Panc1 (cell line): ENCODE measurements around the gene NARF. TPM values are rescaled to one million over a fixed set of nuclear protein-coding genes. Genes with fewer than 3 reads are reported as not detected.

Source experiments
- ATAC-seq: fragments of 200-7000 bp; cut with Tn5 transposase; 2 replicates; pipeline ENCODE4 v1.9.1; 2020; ENCODE audit warnings: mild to moderate bottlenecking, moderate library complexity
- Bru-seq: library from RNA; stranded (reverse); fragments of 400-500 nt; gene quantifications from one replicate; lab custom pipeline; 2021; lab: Mats Ljungman, UMichigan
- BruChase-seq, 2 experiments: library from RNA; stranded (reverse); fragments of 400-500 nt; gene quantifications; one replicate each; lab custom pipeline; 2021; lab: Mats Ljungman, UMichigan
- BruUV-seq: library from RNA; stranded (reverse); fragments of 400-500 nt; replicated peaks from 2 replicates; lab custom pipeline; 2021; lab: Mats Ljungman, UMichigan
- CTCF ChIA-PET: fragments of 300-600 bp; sonication (Branson Sonifier 250); formaldehyde crosslinking; loops from one replicate; lab custom pipeline; 2022; ENCODE audit warnings: antibody characterized with exemption; lab: Charles Lee
- POLR2A ChIA-PET: fragments of 300-600 bp; sonication (Branson Sonifier 250); formaldehyde crosslinking; loops from one replicate; lab custom pipeline; 2022; ENCODE audit warnings: antibody characterized with exemption; lab: Charles Lee
- DNase-seq: peaks from one replicate; pipeline ENCODE4 v3.0.0-alpha.2; 2010; ENCODE audit warnings: low read depth, low spot score
- H3K27ac ChIP-seq: 2 replicates; pipeline ENCODE4 v1.5.1; 2011; ENCODE audit warnings: mild to moderate bottlenecking, low read length, inconsistent platforms
- H3K27me3 ChIP-seq: fragments of 200-500 bp; sonication (Bioruptor generic); 2 replicates; pipeline ENCODE4 v1.6.0; 2014; ENCODE audit warnings: low read length, inconsistent platforms; ENCODE audit not compliant: control insufficient read depth, insufficient read depth
- H3K36me3 ChIP-seq: fragments of 200-500 bp; sonication (Bioruptor generic); 2 replicates; pipeline ENCODE4 v1.5.1; 2014; ENCODE audit warnings: inconsistent platforms, mild to moderate bottlenecking, low read length, moderate library complexity; ENCODE audit not compliant: control insufficient read depth, insufficient read depth
- H3K4me1 ChIP-seq: 2 replicates; pipeline ENCODE4 v1.5.1; 2011; ENCODE audit warnings: inconsistent platforms, mild to moderate bottlenecking, low read length, moderate library complexity; ENCODE audit not compliant: control insufficient read depth, insufficient read depth
- H3K4me3 ChIP-seq, 2 experiments: 2 replicates each; pipeline ENCODE4 v1.5.1; 2011 to 2012; ENCODE audit warnings: low read depth in 2 of 2, low read length in 2 of 2, mild to moderate bottlenecking in 2 of 2, inconsistent platforms in 1 of 2, moderate library complexity in 1 of 2
- H3K9me3 ChIP-seq: fragments of 200-500 bp; sonication (Bioruptor generic); 2 replicates; pipeline ENCODE4 v1.5.1; 2014; ENCODE audit warnings: low read depth, mild to moderate bottlenecking, inconsistent platforms, low read length, moderate library complexity; ENCODE audit not compliant: control insufficient read depth, insufficient read depth
- POLR2AphosphoS5 ChIP-seq: IDR thresholded peaks from 2 replicates; pipeline ENCODE4 v1.6.1; 2012; ENCODE audit warnings: mild to moderate bottlenecking, low read depth, low read length, moderate library complexity
- SIN3A ChIP-seq: IDR thresholded peaks from 2 replicates; pipeline ENCODE4 v1.6.1; 2012; ENCODE audit warnings: low read depth, mild to moderate bottlenecking, low read length, moderate library complexity, borderline replicate concordance; ENCODE audit not compliant: insufficient read depth
- TCF7L2 ChIP-seq: IDR thresholded peaks from 2 replicates; pipeline ENCODE4 v1.6.1; 2011; ENCODE audit warnings: mild to moderate bottlenecking, low read depth, low read length, inconsistent platforms
- in situ Hi-C: cut with HindIII; loops from 2 replicates; pipeline ENCODE4 v1.10.0; 2016; ENCODE audit warnings: low sequenced_read_pairs, low pct_unique_long_range_greater_than_20kb
- intact Hi-C: fragments of 100-400 bp; cut with micrococcal nuclease; formaldehyde crosslinking; loops from one replicate; pipeline ENCODE4 v1.10.0; 2022; ENCODE audit not compliant: unreplicated experiment
- long read RNA-seq: library from polyadenylated mRNA; unstranded; transcript quantifications from one replicate; pipeline ENCODE4 v2.0.0, GENCODE V29; 2021; ENCODE audit not compliant: unreplicated experiment
- polyA plus RNA-seq: library from polyadenylated mRNA; unstranded; fragments of >200 nt; gene quantifications from one replicate; pipeline ENCODE4 v1.2.1, GENCODE V29; 2012; ENCODE audit warnings: missing spikeins; ENCODE audit not compliant: insufficient read length
- total RNA-seq: library from RNA; stranded (reverse); gene quantifications from one replicate; pipeline ENCODE4 v1.2.1, GENCODE V29; 2021; ENCODE audit not compliant: unreplicated experiment
- TF ChIP-seq, protein P1 (sequence below): fragments of 450-650 bp; IDR thresholded peaks from 2 replicates; pipeline ENCODE4 v1.5.1; 2017; ENCODE audit warnings: mild to moderate bottlenecking
- TF ChIP-seq, protein P2 (sequence below), 2 experiments: IDR thresholded peaks; 2 replicates each; pipeline ENCODE4 v1.6.1; 2011 to 2012; ENCODE audit warnings: low read depth in 2 of 2, control low read depth in 1 of 2, low read length in 1 of 2, mild to moderate bottlenecking in 1 of 2, moderate library complexity in 1 of 2; ENCODE audit not compliant: insufficient read depth in 1 of 2

The NARF gene
- 60.9 TPM for total RNA-seq
- polyA plus RNA-seq = 89.6 TPM
- percentile 69 among the genes with signal in this experiment for Bru-seq, nascent RNA
- BruChase-seq, experiment 1, labeled RNA remaining after a 2-hour chase = percentile 63 among the genes with signal in this experiment
- BruChase-seq, experiment 2, labeled RNA remaining after a 6-hour chase = percentile 69 among the genes with signal in this experiment
- long read RNA-seq, transcript NARF-201 (11 exons, 3,949 nt) = major isoform, 60 of 93 reads
- long read RNA-seq, transcript NARF-209 (10 exons, 2,598 nt) = minor isoform, 5 of 93 reads
- long read RNA-seq, partial matches to known transcripts = 13 of 93 reads
- long read RNA-seq, other reads (novel, unspliced or antisense) = 12 of 93 reads

DNA sequence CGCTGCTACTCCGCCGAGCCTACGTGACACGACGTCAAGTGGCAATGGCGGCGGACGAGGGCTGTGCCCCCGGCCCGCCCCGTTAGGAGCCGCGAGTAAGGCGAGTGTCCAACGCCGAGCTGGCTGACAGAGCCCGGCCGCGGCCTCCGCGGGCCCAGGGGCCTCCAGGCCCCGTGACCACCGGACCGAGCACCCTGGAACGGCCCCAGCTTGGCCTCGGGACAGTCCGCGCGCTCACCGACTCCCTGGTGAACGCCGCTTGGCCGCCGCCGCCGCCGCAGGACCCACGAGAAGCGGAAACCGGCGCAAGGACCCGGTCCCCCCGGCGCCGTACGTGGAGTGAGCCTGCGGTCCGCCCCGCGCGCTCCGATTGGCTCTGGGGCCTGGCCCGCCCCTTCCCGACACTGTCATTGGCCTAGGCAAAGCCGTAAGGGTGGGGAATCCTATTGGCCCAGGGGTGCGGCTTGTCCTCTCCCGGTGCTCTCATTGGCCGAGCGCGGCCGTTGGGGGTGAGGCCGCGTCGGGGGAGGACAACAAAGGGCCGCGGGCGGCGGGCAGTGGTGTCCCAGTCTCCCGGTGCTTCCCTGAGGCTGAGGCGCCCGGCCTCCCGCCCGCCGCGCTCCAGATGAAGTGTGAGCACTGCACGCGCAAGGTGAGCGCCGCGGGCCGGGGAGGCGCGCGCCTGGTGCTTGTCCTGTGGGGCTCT is at the start of gene NARF:
Gene NARF, plus strand, starts transcription at position 563 of the 706 bp plus-strand sequence. Its CDS starts 63 bp downstream, at position 626.
- H3K36me3 ChIP-seq = peaks cover 4% of the 10 kb centered on the region; the same call in 1 of the 2 replicates
- ATAC-seq = peak; percentile 100
- H3K4me3 ChIP-seq = peak within 1 kb of the TSS; percentile 83 to 85
- no peaks in the 10 kb centered on the region for H3K27me3 ChIP-seq
- BruUV-seq = no TSS peak
- in situ Hi-C loops = no loop called here
- ChIA-PET POLR2A (interaction anchor here (0.5 to 0.6 kb wide), 2 partner anchors 32 to 218 kb away, joined by 3 to 4 read pairs; no protein-coding TSS in a partner anchor), CTCF (no interaction called here)
- peak within 1 kb of the TSS; percentile 99 for H3K27ac ChIP-seq
- H3K4me1 ChIP-seq = peaks cover 15% of the 10 kb centered on the region
- intact Hi-C loops = no loop called here
- TF ChIP-seq, protein P1, sequence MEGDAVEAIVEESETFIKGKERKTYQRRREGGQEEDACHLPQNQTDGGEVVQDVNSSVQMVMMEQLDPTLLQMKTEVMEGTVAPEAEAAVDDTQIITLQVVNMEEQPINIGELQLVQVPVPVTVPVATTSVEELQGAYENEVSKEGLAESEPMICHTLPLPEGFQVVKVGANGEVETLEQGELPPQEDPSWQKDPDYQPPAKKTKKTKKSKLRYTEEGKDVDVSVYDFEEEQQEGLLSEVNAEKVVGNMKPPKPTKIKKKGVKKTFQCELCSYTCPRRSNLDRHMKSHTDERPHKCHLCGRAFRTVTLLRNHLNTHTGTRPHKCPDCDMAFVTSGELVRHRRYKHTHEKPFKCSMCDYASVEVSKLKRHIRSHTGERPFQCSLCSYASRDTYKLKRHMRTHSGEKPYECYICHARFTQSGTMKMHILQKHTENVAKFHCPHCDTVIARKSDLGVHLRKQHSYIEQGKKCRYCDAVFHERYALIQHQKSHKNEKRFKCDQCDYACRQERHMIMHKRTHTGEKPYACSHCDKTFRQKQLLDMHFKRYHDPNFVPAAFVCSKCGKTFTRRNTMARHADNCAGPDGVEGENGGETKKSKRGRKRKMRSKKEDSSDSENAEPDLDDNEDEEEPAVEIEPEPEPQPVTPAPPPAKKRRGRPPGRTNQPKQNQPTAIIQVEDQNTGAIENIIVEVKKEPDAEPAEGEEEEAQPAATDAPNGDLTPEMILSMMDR = no peak
- TF ChIP-seq, protein P2, sequence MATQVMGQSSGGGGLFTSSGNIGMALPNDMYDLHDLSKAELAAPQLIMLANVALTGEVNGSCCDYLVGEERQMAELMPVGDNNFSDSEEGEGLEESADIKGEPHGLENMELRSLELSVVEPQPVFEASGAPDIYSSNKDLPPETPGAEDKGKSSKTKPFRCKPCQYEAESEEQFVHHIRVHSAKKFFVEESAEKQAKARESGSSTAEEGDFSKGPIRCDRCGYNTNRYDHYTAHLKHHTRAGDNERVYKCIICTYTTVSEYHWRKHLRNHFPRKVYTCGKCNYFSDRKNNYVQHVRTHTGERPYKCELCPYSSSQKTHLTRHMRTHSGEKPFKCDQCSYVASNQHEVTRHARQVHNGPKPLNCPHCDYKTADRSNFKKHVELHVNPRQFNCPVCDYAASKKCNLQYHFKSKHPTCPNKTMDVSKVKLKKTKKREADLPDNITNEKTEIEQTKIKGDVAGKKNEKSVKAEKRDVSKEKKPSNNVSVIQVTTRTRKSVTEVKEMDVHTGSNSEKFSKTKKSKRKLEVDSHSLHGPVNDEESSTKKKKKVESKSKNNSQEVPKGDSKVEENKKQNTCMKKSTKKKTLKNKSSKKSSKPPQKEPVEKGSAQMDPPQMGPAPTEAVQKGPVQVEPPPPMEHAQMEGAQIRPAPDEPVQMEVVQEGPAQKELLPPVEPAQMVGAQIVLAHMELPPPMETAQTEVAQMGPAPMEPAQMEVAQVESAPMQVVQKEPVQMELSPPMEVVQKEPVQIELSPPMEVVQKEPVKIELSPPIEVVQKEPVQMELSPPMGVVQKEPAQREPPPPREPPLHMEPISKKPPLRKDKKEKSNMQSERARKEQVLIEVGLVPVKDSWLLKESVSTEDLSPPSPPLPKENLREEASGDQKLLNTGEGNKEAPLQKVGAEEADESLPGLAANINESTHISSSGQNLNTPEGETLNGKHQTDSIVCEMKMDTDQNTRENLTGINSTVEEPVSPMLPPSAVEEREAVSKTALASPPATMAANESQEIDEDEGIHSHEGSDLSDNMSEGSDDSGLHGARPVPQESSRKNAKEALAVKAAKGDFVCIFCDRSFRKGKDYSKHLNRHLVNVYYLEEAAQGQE (IDR thresholded peaks at IDR 0.05; ENCODE audit: insufficient read depth in 1 of 2, low read depth in 2 of 2, low read length in 1 of 2) = peak in 1 of 2 experiments; percentile 58; a peak in 2 of 4 replicates
- TF ChIP-seq POLR2AphosphoS5 (peak; percentile 97), TCF7L2 (peak; percentile 100), SIN3A (peak; percentile 90)
- no peaks in the 10 kb centered on the region for H3K9me3 ChIP-seq
- DNase-seq = peak; percentile 61

DNA sequence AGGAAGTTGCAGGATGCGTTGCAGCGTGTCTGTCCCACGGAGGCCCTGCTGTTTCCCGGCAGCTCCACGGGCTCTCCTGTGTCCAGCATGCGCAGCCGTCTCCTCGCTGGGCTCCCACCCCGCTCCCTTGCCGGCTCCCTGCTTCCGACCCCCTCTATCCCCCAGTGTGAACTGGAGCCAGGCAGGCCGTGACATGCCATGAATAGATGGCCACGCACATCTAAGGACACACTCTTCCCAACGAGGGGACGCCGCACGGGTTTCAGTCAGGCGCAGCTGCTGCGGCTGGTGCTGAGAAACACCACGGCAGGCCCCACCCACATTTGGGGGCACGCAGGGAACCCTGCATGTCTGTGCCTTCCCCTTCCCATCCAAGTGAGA is 49.6 kb upstream of the NARF start:
- in situ Hi-C loops = no loop called here
- Histone ChIP-seq H3K4me1 (peaks cover 4% of the 10 kb centered on the region; the same call in 1 of the 2 replicates), H3K27me3 (no peaks in the 10 kb centered on the region), H3K27ac (no peak overlapping the region), H3K36me3 (no peaks in the 10 kb centered on the region), H3K4me3 (no peak overlapping the region), H3K9me3 (no peaks in the 10 kb centered on the region)
- TF ChIP-seq, protein P2 (IDR thresholded peaks at IDR 0.05; ENCODE audit: insufficient read depth in 1 of 2, low read depth in 2 of 2, low read length in 1 of 2) = no peak
- TF ChIP-seq SIN3A (no peak), POLR2AphosphoS5 (no peak), TCF7L2 (no peak)
- TF ChIP-seq, protein P1 = no peak
- CTCF ChIA-PET = no interaction called here
- no TSS peak for BruUV-seq
- DNase-seq (no peak), ATAC-seq (no peak)
- POLR2A ChIA-PET = no interaction called here
- intact Hi-C loops = no loop called here
